Myometrial cell (primary cell): ENCODE measurements around the gene NOP10. TPM values are rescaled to one million over a fixed set of nuclear protein-coding genes. Genes with fewer than 3 reads are reported as not detected.

Source experiments
- total RNA-seq: library from RNA; depleted of rRNA; stranded (reverse); fragments of >200 nt; gene quantifications from 2 replicates; pipeline ENCODE4 v1.2.3, GENCODE V29; 2015

Gene NOP10
- total RNA-seq, result 305 and 381 TPM in 2 replicates

GRCh38 chr15:34342737-34343575 lies at the start of gene NOP10, which contains the start of gene NUTM1:
NOP10 (minus strand) TSS chr15:34343136; CDS start chr15:34343073, 63 bp downstream.
NUTM1 (plus strand) TSS chr15:34343315; CDS start chr15:34343697, 382 bp downstream.

DNA sequence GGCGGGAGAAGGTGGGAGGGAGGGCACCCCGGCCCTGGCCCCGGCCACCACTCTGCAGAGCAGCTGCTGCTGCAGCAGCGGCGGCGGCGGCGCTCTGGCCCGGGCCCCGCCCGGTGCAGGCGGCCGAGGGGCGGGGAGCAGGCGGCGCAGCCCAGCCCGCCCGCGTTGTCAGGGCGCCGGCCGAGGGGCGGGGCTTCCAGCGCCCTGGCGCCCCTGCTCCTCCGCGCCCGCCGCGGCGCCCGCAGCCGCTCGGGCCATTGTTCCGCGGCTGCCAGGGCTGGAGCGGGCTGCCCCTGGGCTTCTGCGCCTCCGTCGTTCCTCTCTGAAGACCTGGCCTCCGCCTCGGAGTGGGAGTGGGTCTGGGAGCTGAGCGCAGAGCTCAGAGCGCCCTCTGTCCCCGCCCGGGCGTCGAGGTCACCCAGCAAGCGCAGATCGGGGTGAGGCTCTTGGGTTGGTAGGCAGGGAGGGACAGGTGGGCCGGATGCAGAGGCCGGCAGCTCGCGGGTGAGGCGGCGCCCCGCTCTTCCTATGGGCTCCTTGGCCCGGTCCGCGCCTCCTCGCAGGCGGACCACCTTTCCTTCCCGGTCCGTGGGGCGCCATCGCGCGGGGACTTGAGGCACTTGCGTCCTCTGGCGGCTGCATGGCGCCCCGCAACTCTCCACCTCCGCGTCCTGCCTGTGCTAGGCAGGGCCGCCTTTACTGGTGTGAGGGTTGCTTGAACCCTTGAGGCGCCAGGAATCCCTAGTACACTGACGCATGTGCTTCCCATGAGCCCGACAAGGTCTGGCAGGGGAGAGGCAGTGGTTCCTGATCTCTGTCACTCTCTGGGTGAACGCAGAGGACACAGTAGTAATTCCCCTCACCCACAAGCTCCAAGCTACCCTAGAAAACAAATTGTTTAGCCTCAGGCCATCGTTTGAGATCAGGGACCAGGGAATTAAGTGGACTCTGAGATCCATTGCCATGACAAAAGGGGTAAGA lies 24.5 kb upstream of the NOP10 start, which contains the start of gene LPCAT4:
LPCAT4 (minus strand) TSS at position 96 of the 981 bp plus-strand sequence. CDS start 96 bp downstream, outside the sequence.

GRCh38 chr15:34337557-34338306 lies 5.2 kb downstream of the NOP10 start, which contains the start of gene SLC12A6:
SLC12A6 (minus strand) TSS chr15:34337781; CDS start chr15:34336680, 1,101 bp downstream.

Other genes starting within 250 kb of the NOP10 start
- 60.3 and 62.2 TPM in 2 replicates for gene EMC7, start 241.3 kb downstream of the NOP10 start, total RNA-seq
- gene PGBD4, start 241.1 kb downstream of the NOP10 start, total RNA-seq, result 0.58 and 1.1 TPM in 2 replicates
- 28.0 and 58.2 TPM in 2 replicates for gene KATNBL1, start 133.0 kb downstream of the NOP10 start, total RNA-seq
- gene EMC4, start 118.1 kb downstream of the NOP10 start, total RNA-seq, result 249 and 272 TPM in 2 replicates
- 12.8 and 14.1 TPM in 2 replicates for gene SLC12A6, start 5.4 kb downstream of the NOP10 start, total RNA-seq
- not detected in 2 replicates for gene NUTM1, start 179 bp upstream of the NOP10 start, total RNA-seq
- gene LPCAT4, start 24.1 kb upstream of the NOP10 start, total RNA-seq, result 12.1 and 13.8 TPM in 2 replicates
- gene GOLGA8A, start 94.7 kb upstream of the NOP10 start, total RNA-seq, result 0.29 and 2.5 TPM in 2 replicates
- gene GOLGA8B, start 240.5 kb upstream of the NOP10 start, total RNA-seq, result 12.4 and 34.0 TPM in 2 replicates